ENCODE data around the gene GMCL1. TPM values are rescaled to one million over a fixed set of nuclear protein-coding genes. Genes with fewer than 3 reads are reported as not detected.

Gene GMCL1
- total and polyA plus RNA-seq, 9 of the 15 experiments (the other 6 are each of a cell fraction or from before 2014, with no cell fraction given): 7.0 to 27.3 (median 15.4) TPM

- TF ChIP-seq CREM (IDR thresholded peaks at IDR 0.05; ENCODE audit: low read depth): peak; percentile 88
- TF ChIP-seq GABPB1 (CRISPR knock-in tag; IDR thresholded peaks at IDR 0.05): peak; percentile 72
- peak; percentile 76; the same call in 1 of the 2 replicates for TF ChIP-seq BACH1 (tag; IDR thresholded peaks at IDR 0.05)
- peak; percentile 88; the same call in 1 of the 2 replicates for TF ChIP-seq KDM2B (CRISPR knock-in tag; IDR thresholded peaks at IDR 0.05)
- TF ChIP-seq JUN (IDR thresholded peaks at IDR 0.05; ENCODE audit: borderline replicate concordance, low read depth, low read length): peak; percentile 82
- TF ChIP-seq JUN (CRISPR knock-in tag; IDR thresholded peaks at IDR 0.05; ENCODE audit: borderline replicate concordance): peak; percentile 74; the same call in 1 of the 2 replicates
- peak in 1 of 2 experiments; percentile 61; a peak in 1 of 4 replicates for TF ChIP-seq FOXA3 (CRISPR knock-in tag; conservative IDR thresholded peaks at IDR 0.05 in 1 of 2, IDR thresholded peaks at IDR 0.05 in 1 of 2)
- TF ChIP-seq NCOA6 (IDR thresholded peaks at IDR 0.05): no peak
- no peak for TF ChIP-seq STAT5B (CRISPR knock-in tag; IDR thresholded peaks at IDR 0.05)
- TF ChIP-seq ERF (CRISPR knock-in tag; IDR thresholded peaks at IDR 0.05): 0 out of 2 replicates have a peak, but pooled peaks have one; percentile 27
- peak; percentile 92 for TF ChIP-seq LCOR (CRISPR knock-in tag; IDR thresholded peaks at IDR 0.05)
- TF ChIP-seq RFX1 (IDR thresholded peaks at IDR 0.05): no peak
- TF ChIP-seq SNIP1 (IDR thresholded peaks at IDR 0.05; ENCODE audit: low read depth): no peak
- 0 out of 2 replicates have a peak, but pooled peaks have one; percentile 33 for TF ChIP-seq SREBF1 (IDR thresholded peaks at IDR 0.05; ENCODE audit: borderline replicate concordance, low read depth, low read length)
- 0 out of 2 replicates have a peak, but pooled peaks have one; percentile 42 for TF ChIP-seq ZNF280B (CRISPR knock-in tag; IDR thresholded peaks at IDR 0.05)
- TF ChIP-seq STAT6 (CRISPR knock-in tag; IDR thresholded peaks at IDR 0.05): no peak
- peak; percentile 69; the same call in 1 of the 2 replicates for TF ChIP-seq BRD4 (IDR thresholded peaks at IDR 0.05)
- no peak for TF ChIP-seq HCFC1 (IDR thresholded peaks at IDR 0.05; ENCODE audit: low read depth, low read length)
- TF ChIP-seq BRF2 (IDR thresholded peaks at IDR 0.05; ENCODE audit: borderline replicate concordance, insufficient read depth, insufficient read length): no peak
- no peak for TF ChIP-seq ZNF140 (CRISPR knock-in tag; IDR thresholded peaks at IDR 0.05)
- TF ChIP-seq RBFOX2 (IDR thresholded peaks at IDR 0.05; ENCODE audit: low read depth, low read length): peak; percentile 93
Measured at GRCh38 chr2:69914164-69914949, 84.9 kb downstream of the GMCL1 start (continued).
